PC-3 (cell line): Measurements from ENCODE around the gene MAPKAP1.

Experiments used
- EZH2 ChIP-seq: fragments of 300-600 bp; sonication (generic); IDR thresholded peaks from one replicate; pipeline ENCODE4 v1.6.1; 2017; ENCODE audit warnings: antibody characterized with exemption, mild to moderate bottlenecking, low read length; ENCODE audit not compliant: unreplicated experiment
- EZH2phosphoT487 ChIP-seq: fragments of 300-600 bp; sonication (generic); IDR thresholded peaks from 2 replicates; pipeline ENCODE4 v1.6.1; 2018; ENCODE audit warnings: mild to moderate bottlenecking, antibody characterized with exemption, low read length, borderline replicate concordance
- TF ChIP-seq, protein P1 (sequence below): fragments of 300-600 bp; sonication (generic); conservative IDR thresholded peaks from 2 replicates; pipeline ENCODE4 v1.5.1; 2017; ENCODE audit warnings: antibody characterized with exemption, low read depth, mild to moderate bottlenecking, low read length

- TF ChIP-seq, protein P1, sequence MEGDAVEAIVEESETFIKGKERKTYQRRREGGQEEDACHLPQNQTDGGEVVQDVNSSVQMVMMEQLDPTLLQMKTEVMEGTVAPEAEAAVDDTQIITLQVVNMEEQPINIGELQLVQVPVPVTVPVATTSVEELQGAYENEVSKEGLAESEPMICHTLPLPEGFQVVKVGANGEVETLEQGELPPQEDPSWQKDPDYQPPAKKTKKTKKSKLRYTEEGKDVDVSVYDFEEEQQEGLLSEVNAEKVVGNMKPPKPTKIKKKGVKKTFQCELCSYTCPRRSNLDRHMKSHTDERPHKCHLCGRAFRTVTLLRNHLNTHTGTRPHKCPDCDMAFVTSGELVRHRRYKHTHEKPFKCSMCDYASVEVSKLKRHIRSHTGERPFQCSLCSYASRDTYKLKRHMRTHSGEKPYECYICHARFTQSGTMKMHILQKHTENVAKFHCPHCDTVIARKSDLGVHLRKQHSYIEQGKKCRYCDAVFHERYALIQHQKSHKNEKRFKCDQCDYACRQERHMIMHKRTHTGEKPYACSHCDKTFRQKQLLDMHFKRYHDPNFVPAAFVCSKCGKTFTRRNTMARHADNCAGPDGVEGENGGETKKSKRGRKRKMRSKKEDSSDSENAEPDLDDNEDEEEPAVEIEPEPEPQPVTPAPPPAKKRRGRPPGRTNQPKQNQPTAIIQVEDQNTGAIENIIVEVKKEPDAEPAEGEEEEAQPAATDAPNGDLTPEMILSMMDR, result no peak
- no peak for TF ChIP-seq EZH2phosphoT487
- no peak for TF ChIP-seq EZH2
Measured at GRCh38 chr9:125545845-125546244, 161.2 kb downstream of the MAPKAP1 start.
